Measurements from ENCODE around the gene TOMM70. TPM values are rescaled to one million over a fixed set of nuclear protein-coding genes. Genes with fewer than 3 reads are reported as not detected.

TOMM70 gene
- polyA plus RNA-seq, 1 donor (not counting 4 experiments of a cell fraction or from before 2014, with no cell fraction given): 40.8 TPM

DNA sequence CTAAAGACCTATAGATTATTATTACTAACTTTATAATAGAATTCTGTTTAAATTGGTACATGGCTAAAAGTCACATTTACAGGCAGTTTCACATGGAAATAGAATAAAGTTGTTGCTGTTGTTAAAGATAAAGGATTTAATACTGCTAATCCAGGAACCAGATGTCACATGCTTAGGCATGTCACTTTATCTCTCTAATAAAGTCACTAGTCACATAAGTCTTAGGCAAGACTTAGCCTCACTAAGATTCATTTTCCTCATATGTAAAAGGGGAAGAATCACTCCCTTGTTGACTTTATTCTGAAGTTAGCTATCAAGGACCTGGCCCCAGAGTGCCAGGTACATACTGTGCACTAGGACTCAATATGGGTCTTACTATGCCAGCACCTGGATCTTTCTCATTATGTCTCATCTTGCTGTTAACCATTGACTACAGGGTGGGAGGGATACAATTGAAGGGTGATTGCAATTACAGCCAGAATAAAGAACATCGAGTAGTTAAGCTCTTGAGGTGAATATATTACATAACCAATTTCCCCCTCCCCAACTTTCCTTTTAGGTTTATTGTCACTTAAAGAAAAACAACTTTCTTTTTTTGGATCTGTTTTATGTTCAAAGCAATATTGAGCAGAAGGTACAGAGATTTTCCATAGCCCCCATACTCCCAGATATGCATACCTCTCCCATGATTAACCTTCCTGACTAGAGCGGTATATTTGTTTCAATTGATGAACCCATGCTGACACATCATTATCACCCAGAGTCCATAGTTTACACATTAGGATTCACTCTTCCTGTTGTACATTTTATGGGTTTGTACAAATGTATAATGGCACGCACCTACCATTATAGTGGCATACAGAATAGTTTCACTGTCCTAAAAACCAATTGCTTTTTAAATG lies 37.1 kb upstream of the TOMM70 start:
- no peaks in the 10 kb centered on the region for H3K9me1 ChIP-seq (ENCODE audit: control insufficient read depth, extremely low read depth, insufficient read depth, low read length)
- H3K79me2 ChIP-seq (ENCODE audit: control insufficient read depth, insufficient read depth, low read length): no peaks in the 10 kb centered on the region
- no peaks in the 10 kb centered on the region for H3K27me3 ChIP-seq (ENCODE audit: control insufficient read depth, extremely low read depth, insufficient read depth, low read length)
- TF ChIP-seq EZH2 (IDR thresholded peaks at IDR 0.05; ENCODE audit: low read length) (no peak), CTCF (optimal IDR thresholded peaks at IDR 0.05 in 1 of 3, IDR thresholded peaks at IDR 0.05 in 1 of 3, conservative IDR thresholded peaks at IDR 0.05 in 1 of 3; ENCODE audit: extremely low read depth in 1 of 3, insufficient read depth in 2 of 3, low read length in 3 of 3) (no peak)
- H3K9ac ChIP-seq (ENCODE audit: control insufficient read depth, extremely low read depth, insufficient read depth, low read length): no peak overlapping the region
- dilution Hi-C loops (cut with MboI; ENCODE audit: extremely low pct_ligation_motif_present, low sequenced_read_pairs): no loop called here
- H3K27ac ChIP-seq (ENCODE audit: control insufficient read depth, insufficient read depth, low read length): no peak overlapping the region
- no peak overlapping the region for H3K4me2 ChIP-seq (ENCODE audit: control insufficient read depth, extremely low read depth, insufficient read depth, low read depth, low read length)
- no peaks in the 10 kb centered on the region for H3K36me3 ChIP-seq (ENCODE audit: control insufficient read depth in 2 of 2, extremely low read depth in 1 of 2, insufficient read depth in 2 of 2, low read length in 2 of 2)
- H2AFZ ChIP-seq (ENCODE audit: control insufficient read depth, low read length): no peak overlapping the region
- no peak for DNase-seq (ENCODE audit: low read depth, low spot score)
- no peak overlapping the region for H3K4me3 ChIP-seq (ENCODE audit: control insufficient read depth in 2 of 3, extremely low read depth in 1 of 3, insufficient read depth in 2 of 3, low read depth in 1 of 3, low read length in 3 of 3)
- FAIRE-seq: no peak
- H4K20me1 ChIP-seq (ENCODE audit: control insufficient read depth, extremely low read depth, insufficient read depth, low read length): no peaks in the 10 kb centered on the region
- no peaks in the 10 kb centered on the region for H3K9me3 ChIP-seq (ENCODE audit: control insufficient read depth, low read depth, low read length)
- H3K4me1 ChIP-seq (ENCODE audit: control insufficient read depth, extremely low read depth, insufficient read depth, low read length): no peaks in the 10 kb centered on the region

DNA sequence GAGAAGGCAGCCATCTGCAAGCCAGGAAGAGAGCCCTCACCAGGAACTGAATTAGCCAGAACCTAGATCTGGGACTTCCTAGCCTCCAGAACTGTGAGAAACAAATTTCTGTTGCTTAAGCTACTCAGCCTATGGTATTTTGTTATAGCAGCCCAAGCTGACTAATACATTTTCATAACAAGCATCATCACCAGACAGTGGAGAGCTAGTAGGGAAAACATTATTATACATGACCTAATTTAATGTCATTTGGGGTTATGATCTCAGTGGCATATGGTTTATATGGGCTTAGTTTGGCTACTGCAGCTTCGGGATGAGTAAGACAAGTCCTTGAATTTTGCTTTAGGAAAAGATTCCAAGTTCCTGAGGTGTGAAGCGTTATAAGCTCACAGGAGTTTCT lies 36.1 kb upstream of the TOMM70 start:
- no peaks in the 10 kb centered on the region for H3K4me1 ChIP-seq (ENCODE audit: control insufficient read depth, extremely low read depth, insufficient read depth, low read length)
- no peak overlapping the region for H3K4me2 ChIP-seq (ENCODE audit: control insufficient read depth, extremely low read depth, insufficient read depth, low read depth, low read length)
- H2AFZ ChIP-seq (ENCODE audit: control insufficient read depth, low read length): no peak overlapping the region
- FAIRE-seq: no peak
- no peak overlapping the region for H3K27ac ChIP-seq (ENCODE audit: control insufficient read depth, insufficient read depth, low read length)
- H3K9me1 ChIP-seq (ENCODE audit: control insufficient read depth, extremely low read depth, insufficient read depth, low read length): no peaks in the 10 kb centered on the region
- no peak for TF ChIP-seq EZH2 (IDR thresholded peaks at IDR 0.05; ENCODE audit: low read length)
- H4K20me1 ChIP-seq (ENCODE audit: control insufficient read depth, extremely low read depth, insufficient read depth, low read length): no peaks in the 10 kb centered on the region
- dilution Hi-C loops (cut with MboI; ENCODE audit: extremely low pct_ligation_motif_present, low sequenced_read_pairs): no loop called here
- H3K36me3 ChIP-seq (ENCODE audit: control insufficient read depth in 2 of 2, extremely low read depth in 1 of 2, insufficient read depth in 2 of 2, low read length in 2 of 2): no peaks in the 10 kb centered on the region
- no peak for DNase-seq (ENCODE audit: low read depth, low spot score)
- no peaks in the 10 kb centered on the region for H3K9me3 ChIP-seq (ENCODE audit: control insufficient read depth, low read depth, low read length)
- H3K9ac ChIP-seq (ENCODE audit: control insufficient read depth, extremely low read depth, insufficient read depth, low read length): no peak overlapping the region
- no peaks in the 10 kb centered on the region for H3K79me2 ChIP-seq (ENCODE audit: control insufficient read depth, insufficient read depth, low read length)
- no peaks in the 10 kb centered on the region for H3K27me3 ChIP-seq (ENCODE audit: control insufficient read depth, extremely low read depth, insufficient read depth, low read length)
- H3K4me3 ChIP-seq (ENCODE audit: control insufficient read depth in 2 of 3, extremely low read depth in 1 of 3, insufficient read depth in 2 of 3, low read depth in 1 of 3, low read length in 3 of 3): no peak overlapping the region
